ENCODE results near the gene SH3BP1. TPM values are rescaled to one million over a fixed set of nuclear protein-coding genes. Genes with fewer than 3 reads are reported as not detected.
"Not testable (repeated sequence)": the region's sequence is repeated elsewhere in the genome, so short reads cannot be mapped to it uniquely, and the experiment has no call there.

The SH3BP1 gene
- polyA plus RNA-seq, 3 donors: 20.0 to 214 (median 20.0) TPM

DNA sequence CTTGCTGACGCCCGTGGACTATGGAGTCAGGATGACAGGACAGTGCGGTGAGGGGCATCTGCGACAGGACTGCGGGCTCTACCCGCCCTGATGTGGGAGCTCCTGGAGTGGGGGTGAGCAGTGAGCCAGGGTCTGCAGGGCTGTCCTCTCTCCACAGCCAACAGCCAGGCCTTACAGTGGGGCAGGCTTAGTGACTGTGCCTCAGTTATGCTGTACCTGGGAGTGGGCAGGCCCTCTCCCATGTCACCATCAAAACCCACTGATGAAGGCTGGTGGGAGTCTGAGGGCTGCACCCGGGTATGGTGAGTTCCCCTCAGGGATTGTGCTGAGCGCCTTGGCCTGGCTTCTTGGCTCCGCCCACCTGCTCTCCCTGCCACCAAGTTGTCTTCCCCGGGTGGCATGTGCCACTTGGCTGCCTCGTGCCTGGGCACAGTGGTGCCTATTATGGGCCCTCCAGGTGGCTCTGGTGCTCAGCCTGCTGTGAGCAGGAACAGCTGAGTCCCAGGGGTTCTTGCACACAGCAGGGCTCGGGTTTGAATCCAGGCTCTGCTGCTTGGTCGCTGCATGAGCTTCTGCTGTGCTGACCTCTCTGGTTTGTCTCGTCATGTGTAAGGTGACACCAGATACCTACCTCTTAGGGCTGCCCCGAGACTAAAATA, 53.3 kb downstream of the SH3BP1 start:
- intact Hi-C loops (cut with micrococcal nuclease): no loop called here
- H3K9me3 Mint-ChIP-seq: no peaks in the 10 kb centered on the region
- WGBS (ENCODE audit: insufficient coverage): 93% methylated on average over 9 of the region's 15 CpGs
- H3K36me3 ChIP-seq (replicated peaks in 1 of 2; ENCODE audit: control insufficient read depth in 1 of 2, insufficient read depth in 2 of 2, low read length in 2 of 2): peaks cover 57 to 76% of the 10 kb centered on the region in 2 donors
- no peak overlapping the region for H3K4me3 Mint-ChIP-seq
- peaks cover 16 to 24% of the 10 kb centered on the region in 2 donors for H3K4me1 ChIP-seq (ENCODE audit: control insufficient read depth in 1 of 2, insufficient read depth in 2 of 2, low read length in 2 of 2)
- H3K4me2 ChIP-seq (replicated peaks; ENCODE audit: extremely low read depth, low read length, poor library complexity, severe bottlenecking): no peak overlapping the region
- DNase-seq: no peak
- no peak overlapping the region for H3K27ac Mint-ChIP-seq
- no peak overlapping the region for H2AFZ ChIP-seq (ENCODE audit: insufficient read depth, low read depth, low read length, poor library complexity, severe bottlenecking)
- TF ChIP-seq, protein P1, sequence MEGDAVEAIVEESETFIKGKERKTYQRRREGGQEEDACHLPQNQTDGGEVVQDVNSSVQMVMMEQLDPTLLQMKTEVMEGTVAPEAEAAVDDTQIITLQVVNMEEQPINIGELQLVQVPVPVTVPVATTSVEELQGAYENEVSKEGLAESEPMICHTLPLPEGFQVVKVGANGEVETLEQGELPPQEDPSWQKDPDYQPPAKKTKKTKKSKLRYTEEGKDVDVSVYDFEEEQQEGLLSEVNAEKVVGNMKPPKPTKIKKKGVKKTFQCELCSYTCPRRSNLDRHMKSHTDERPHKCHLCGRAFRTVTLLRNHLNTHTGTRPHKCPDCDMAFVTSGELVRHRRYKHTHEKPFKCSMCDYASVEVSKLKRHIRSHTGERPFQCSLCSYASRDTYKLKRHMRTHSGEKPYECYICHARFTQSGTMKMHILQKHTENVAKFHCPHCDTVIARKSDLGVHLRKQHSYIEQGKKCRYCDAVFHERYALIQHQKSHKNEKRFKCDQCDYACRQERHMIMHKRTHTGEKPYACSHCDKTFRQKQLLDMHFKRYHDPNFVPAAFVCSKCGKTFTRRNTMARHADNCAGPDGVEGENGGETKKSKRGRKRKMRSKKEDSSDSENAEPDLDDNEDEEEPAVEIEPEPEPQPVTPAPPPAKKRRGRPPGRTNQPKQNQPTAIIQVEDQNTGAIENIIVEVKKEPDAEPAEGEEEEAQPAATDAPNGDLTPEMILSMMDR (IDR thresholded peaks at IDR 0.05): no peak
- H3K27me3 ChIP-seq (ENCODE audit: control insufficient read depth in 2 of 2, insufficient read depth in 2 of 2, low read length in 2 of 2): no peaks in the 10 kb centered on the region
- peaks cover 0 to 2% (median 2%) of the 10 kb centered on the region in 3 donors for H3K27me3 Mint-ChIP-seq (ENCODE audit: low read depth in 3 of 3)
- H3K4me1 Mint-ChIP-seq: peaks cover 23% of the 10 kb centered on the region
- no peaks in the 10 kb centered on the region for H3K9me3 ChIP-seq (replicated peaks in 1 of 2; ENCODE audit: control insufficient read depth in 1 of 2, insufficient read depth in 1 of 2, low read length in 2 of 2)
- no peak overlapping the region for H3K4me3 ChIP-seq (replicated peaks in 1 of 3; ENCODE audit: low read depth in 2 of 3, low read length in 3 of 3)
- peaks cover 62 to 82% of the 10 kb centered on the region in 2 donors for H3K36me3 Mint-ChIP-seq
- peaks cover 14% of the 10 kb centered on the region for H4K20me1 ChIP-seq (ENCODE audit: insufficient read depth, low read length)
- no peak overlapping the region for H3K27ac ChIP-seq (ENCODE audit: low read depth in 1 of 2, low read length in 2 of 2)
- H3K9ac ChIP-seq (ENCODE audit: insufficient read depth, low read length, poor library complexity, severe bottlenecking): no peak overlapping the region
- peaks cover 16% of the 10 kb centered on the region for H3K79me2 ChIP-seq (ENCODE audit: insufficient read depth, low read length)

DNA sequence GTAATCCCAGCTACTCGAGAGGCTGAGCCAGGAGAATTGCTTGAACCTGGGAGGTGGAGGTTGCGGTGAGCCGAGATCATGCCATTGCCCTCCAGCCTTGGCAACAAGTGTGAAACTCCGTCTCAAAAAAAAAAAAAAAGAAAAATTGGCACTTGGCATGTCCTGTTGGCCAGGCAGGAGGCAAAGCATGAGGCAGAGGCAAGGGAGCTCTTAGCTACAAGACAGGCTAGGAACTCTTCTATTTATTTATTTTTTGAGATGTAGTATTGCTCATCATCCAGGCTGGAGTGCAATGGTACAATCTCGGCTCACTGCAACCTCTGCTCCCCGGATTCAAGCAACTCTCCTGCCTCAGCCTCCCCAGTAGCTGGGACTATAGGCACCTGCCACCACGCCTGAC, 54.7 kb downstream of the SH3BP1 start:
- H3K4me3 Mint-ChIP-seq; H3K79me2 ChIP-seq (ENCODE audit: insufficient read depth, low read length); H4K20me1 ChIP-seq (ENCODE audit: insufficient read depth, low read length); intact Hi-C loops (cut with micrococcal nuclease); H3K27ac ChIP-seq (ENCODE audit: low read depth in 1 of 2, low read length in 2 of 2); H3K27me3 ChIP-seq (ENCODE audit: control insufficient read depth in 2 of 2, insufficient read depth in 2 of 2, low read length in 2 of 2); H3K9ac ChIP-seq (ENCODE audit: insufficient read depth, low read length, poor library complexity, severe bottlenecking); H2AFZ ChIP-seq (ENCODE audit: insufficient read depth, low read depth, low read length, poor library complexity, severe bottlenecking); H3K9me3 ChIP-seq (replicated peaks in 1 of 2; ENCODE audit: control insufficient read depth in 1 of 2, insufficient read depth in 1 of 2, low read length in 2 of 2); H3K4me2 ChIP-seq (replicated peaks; ENCODE audit: extremely low read depth, low read length, poor library complexity, severe bottlenecking); H3K4me3 ChIP-seq (replicated peaks in 1 of 3; ENCODE audit: low read depth in 2 of 3, low read length in 3 of 3); H3K9me3 Mint-ChIP-seq; DNase-seq; H3K27me3 Mint-ChIP-seq (ENCODE audit: low read depth in 3 of 3): not testable (repeated sequence)
- Mint-ChIP-seq H3K27ac (peak overlapping the region in 1 of 7 donors; percentile 28), H3K36me3 (peaks cover 49 to 69% of the 10 kb centered on the region in 2 donors), H3K4me1 (peaks cover 16% of the 10 kb centered on the region)
- WGBS (ENCODE audit: insufficient coverage): 100% methylated on average over 1 of the region's 7 CpGs
- Histone ChIP-seq H3K4me1 (ENCODE audit: control insufficient read depth in 1 of 2, insufficient read depth in 2 of 2, low read length in 2 of 2) (peaks cover 16 to 19% of the 10 kb centered on the region in 2 donors), H3K36me3 (replicated peaks in 1 of 2; ENCODE audit: control insufficient read depth in 1 of 2, insufficient read depth in 2 of 2, low read length in 2 of 2) (peaks cover 45 to 63% of the 10 kb centered on the region in 2 donors)

DNA sequence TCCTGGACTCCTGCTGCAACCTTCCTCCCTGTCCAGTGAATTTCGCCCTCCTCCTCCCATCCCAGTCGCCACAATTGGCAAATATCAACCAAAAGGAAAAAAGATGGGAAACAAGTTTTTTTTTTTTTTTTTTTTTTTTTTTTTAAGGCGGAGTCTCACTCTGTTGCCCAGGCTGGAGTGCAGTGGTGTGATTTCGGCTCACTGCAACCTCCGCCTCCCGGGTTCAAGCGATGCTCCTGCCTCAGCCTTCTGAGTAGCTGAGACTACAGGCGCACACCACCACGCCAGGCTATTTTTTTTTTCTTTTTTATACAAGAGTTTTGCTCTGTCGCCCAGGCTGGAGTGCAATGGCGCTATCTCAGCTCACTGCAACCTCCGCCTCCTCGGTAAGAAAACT, 56.8 kb downstream of the SH3BP1 start:
- intact Hi-C loops (cut with micrococcal nuclease): loop anchor here in 1 of 2 donors (5.0 kb wide), 1 partner anchor 51 kb away; no protein-coding TSS in a partner anchor
- not testable (repeated sequence) for H4K20me1 ChIP-seq (ENCODE audit: insufficient read depth, low read length); H3K9me3 Mint-ChIP-seq; H3K27me3 Mint-ChIP-seq (ENCODE audit: low read depth in 3 of 3); H3K27me3 ChIP-seq (ENCODE audit: control insufficient read depth in 2 of 2, insufficient read depth in 2 of 2, low read length in 2 of 2); H3K9ac ChIP-seq (ENCODE audit: insufficient read depth, low read length, poor library complexity, severe bottlenecking); H3K79me2 ChIP-seq (ENCODE audit: insufficient read depth, low read length); DNase-seq; H3K9me3 ChIP-seq (replicated peaks in 1 of 2; ENCODE audit: control insufficient read depth in 1 of 2, insufficient read depth in 1 of 2, low read length in 2 of 2); H3K27ac ChIP-seq (ENCODE audit: low read depth in 1 of 2, low read length in 2 of 2)
- peak overlapping the region in 3 of 7 donors; percentile 46 to 64 (median 60) for H3K27ac Mint-ChIP-seq
- Histone ChIP-seq H3K4me1 (ENCODE audit: control insufficient read depth in 1 of 2, insufficient read depth in 2 of 2, low read length in 2 of 2) (peaks cover 26 to 30% of the 10 kb centered on the region in 2 donors), H3K36me3 (replicated peaks in 1 of 2; ENCODE audit: control insufficient read depth in 1 of 2, insufficient read depth in 2 of 2, low read length in 2 of 2) (peaks cover 29 to 43% of the 10 kb centered on the region in 2 donors), H3K4me3 (replicated peaks in 1 of 3; ENCODE audit: low read depth in 2 of 3, low read length in 3 of 3) (peak overlapping the region in 1 of 3 experiments; percentile 56), H3K4me2 (replicated peaks; ENCODE audit: extremely low read depth, low read length, poor library complexity, severe bottlenecking) (peak overlapping the region; percentile 70), H2AFZ (ENCODE audit: insufficient read depth, low read depth, low read length, poor library complexity, severe bottlenecking) (peak overlapping the region; percentile 46)
- 25% methylated on average over 10 of the region's 13 CpGs for WGBS (ENCODE audit: insufficient coverage)
- H3K4me3 Mint-ChIP-seq: peak overlapping the region; percentile 40 to 88
- H3K36me3 Mint-ChIP-seq: peaks cover 35 to 54% of the 10 kb centered on the region in 2 donors
- H3K4me1 Mint-ChIP-seq: peaks cover 27% of the 10 kb centered on the region

Measured in CD14-positive monocyte (primary cell).